HepG2 (cell line): ENCODE results near the gene CRAT. TPM values are rescaled to one million over a fixed set of nuclear protein-coding genes. Genes with fewer than 3 reads are reported as not detected.

Source experiments
- ATAC-seq: fragments of 200-7000 bp; cut with Tn5 transposase; 3 replicates; pipeline ENCODE4 v1.9.1; 2020; ENCODE audit warnings: mild to moderate bottlenecking, moderate library complexity
- BruUV-seq: library from RNA; stranded (reverse); fragments of 400-500 nt; replicated peaks from 2 replicates; lab custom pipeline; 2021; lab: Mats Ljungman, UMichigan
- CTCF ChIA-PET: fragments of 300-600 bp; formaldehyde crosslinking; extraction: SDS; loops from one replicate; lab custom pipeline; 2021; ENCODE audit warnings: low total read pairs, inconsistent platforms, low intra/inter-chr PET ratio; lab: Yijun Ruan, JAX
- POLR2A ChIA-PET: fragments of 350-600 bp; sonication (Branson Sonifier 250); formaldehyde crosslinking; loops from one replicate; lab custom pipeline; 2020; ENCODE audit warnings: antibody characterized with exemption, inconsistent platforms; lab: Yijun Ruan, JAX
- DNase-seq: peaks from one replicate; pipeline ENCODE4 v3.0.0-alpha.2; 2015; ENCODE audit warnings: low spot score
- FAIRE-seq: peaks from 3 replicates; lab custom pipeline; 2011; peaks lifted over from hg19 to GRCh38; lab: Jason Lieb, UNC
- H2AFZ ChIP-seq: one replicate; pipeline ENCODE4 v1.6.1; 2011; ENCODE audit warnings: low read length, inconsistent platforms
- H3K27ac ChIP-seq: fragments of 300-600 bp; 3 replicates; pipeline ENCODE4 v1.8.0; 2011; ENCODE audit warnings: mixed run types, mild to moderate bottlenecking, mixed read lengths, low read length, inconsistent platforms; ENCODE audit not compliant: insufficient read depth; ENCODE audit errors: extremely low read length
- H3K27me3 ChIP-seq, 2 experiments: fragments of 200-600 bp in 1 of 2; 2 replicates in 1 of 2; 3 replicates in 1 of 2; pipeline versions ENCODE4 v1.6.0 to v1.8.0; 2011; ENCODE audit warnings: low read length in 2 of 2, mild to moderate bottlenecking in 2 of 2, moderate library complexity in 2 of 2, inconsistent platforms in 1 of 2; ENCODE audit not compliant: insufficient read depth in 2 of 2, control insufficient read depth in 1 of 2
- H3K36me3 ChIP-seq, 2 experiments: fragments of 200-600 bp in 1 of 2; replicated peaks in 1 of 2; 2 replicates in 1 of 2; 3 replicates in 1 of 2; pipeline versions ENCODE4 v1.5.1 to v1.8.0; 2011; ENCODE audit warnings: low read length in 2 of 2, inconsistent platforms in 1 of 2; ENCODE audit not compliant: insufficient read depth in 2 of 2, control insufficient read depth in 1 of 2
- H3K4me1 ChIP-seq: 2 replicates; pipeline ENCODE4 v1.5.1; 2012; ENCODE audit warnings: low read length, inconsistent platforms; ENCODE audit not compliant: insufficient read depth
- H3K4me2 ChIP-seq: 2 replicates; pipeline ENCODE4 v1.6.0; 2011; ENCODE audit warnings: low read depth, low read length, inconsistent platforms
- H3K4me3 ChIP-seq, 3 experiments: fragments of 200-600 bp in 1 of 3; sonication (generic), shearing (Covaris generic) in 1 of 3; replicated peaks in 1 of 3; 2 replicates each; pipeline ENCODE4 v1.5.1; 2011 to 2016; ENCODE audit warnings: low read length in 3 of 3, inconsistent platforms in 2 of 3, low read depth in 2 of 3, mild to moderate bottlenecking in 2 of 3, control low read depth in 1 of 3, mixed read lengths in 1 of 3; ENCODE audit not compliant: insufficient read depth in 1 of 3
- H3K79me2 ChIP-seq: one replicate; pipeline ENCODE4 v1.6.1; 2011; ENCODE audit warnings: low read length, inconsistent platforms; ENCODE audit not compliant: insufficient read depth
- H3K9ac ChIP-seq: 2 replicates; pipeline ENCODE4 v1.6.0; 2011; ENCODE audit warnings: mild to moderate bottlenecking, low read depth, low read length, inconsistent platforms; ENCODE audit not compliant: insufficient read depth
- H3K9me3 ChIP-seq: 2 replicates; pipeline ENCODE4 v1.5.1; 2012; ENCODE audit warnings: mild to moderate bottlenecking, low read length
- H4K20me1 ChIP-seq: 2 replicates; pipeline ENCODE4 v1.6.0; 2011; ENCODE audit warnings: inconsistent platforms, mild to moderate bottlenecking, low read length, moderate library complexity; ENCODE audit not compliant: insufficient read depth
- CENPT ChIP-seq: sonication (generic); formaldehyde crosslinking; IDR thresholded peaks from 2 replicates; pipeline ENCODE4 v1.8.0; 2022; ENCODE audit warnings: low read depth, mild to moderate bottlenecking, moderate library complexity, missing genetic modification reagents
- ESRRA ChIP-seq: sonication (generic); formaldehyde crosslinking; IDR thresholded peaks from 2 replicates; pipeline ENCODE4 v1.5.1; 2020; ENCODE audit warnings: mild to moderate bottlenecking, low read depth, missing genetic modification reagents
- HDAC2 ChIP-seq: sonication (generic); formaldehyde crosslinking; IDR thresholded peaks from 2 replicates; pipeline ENCODE4 v1.4.0; 2020; ENCODE audit warnings: missing genetic modification reagents
- HNF4A ChIP-seq: sonication (generic); formaldehyde crosslinking; IDR thresholded peaks from 2 replicates; pipeline ENCODE4 v1.4.0; 2020; ENCODE audit warnings: missing genetic modification reagents
- KIAA2018 ChIP-seq: sonication (generic); formaldehyde crosslinking; IDR thresholded peaks from 2 replicates; pipeline ENCODE4 v1.5.0; 2020; ENCODE audit warnings: mild to moderate bottlenecking, missing genetic modification reagents, borderline replicate concordance
- MAZ ChIP-seq, 2 experiments: sonication (generic) in 1 of 2; formaldehyde crosslinking in 1 of 2; IDR thresholded peaks; 2 replicates each; pipeline versions ENCODE4 v1.5.0 to v1.6.1; 2012 to 2020; ENCODE audit warnings: low read depth in 2 of 2, mild to moderate bottlenecking in 2 of 2, borderline replicate concordance in 1 of 2, improper control_type of control experiment in 1 of 2, low read length in 1 of 2, missing genetic modification reagents in 1 of 2, moderate library complexity in 1 of 2
- PRMT3 ChIP-seq: sonication (generic); formaldehyde crosslinking; IDR thresholded peaks from 2 replicates; pipeline ENCODE4 v1.8.1; 2022; ENCODE audit warnings: low read depth, mild to moderate bottlenecking, moderate library complexity, missing genetic modification reagents, borderline replicate concordance
- ZC3H4 ChIP-seq: sonication (generic); formaldehyde crosslinking; IDR thresholded peaks from 2 replicates; pipeline ENCODE4 v1.4.0; 2020; ENCODE audit warnings: missing genetic modification reagents, borderline replicate concordance
- ZFX ChIP-seq: sonication (generic); formaldehyde crosslinking; IDR thresholded peaks from 2 replicates; pipeline ENCODE4 v1.4.0; 2020; ENCODE audit warnings: mild to moderate bottlenecking, low read depth, missing genetic modification reagents, moderate library complexity
- ZIK1 ChIP-seq: sonication (generic); formaldehyde crosslinking; IDR thresholded peaks from 2 replicates; pipeline ENCODE4 v1.5.0; 2020; ENCODE audit warnings: mild to moderate bottlenecking, low read depth, missing genetic modification reagents, borderline replicate concordance
- ZNF562 ChIP-seq: sonication (generic); formaldehyde crosslinking; IDR thresholded peaks from 2 replicates; pipeline ENCODE4 v1.8.0; 2022; ENCODE audit warnings: missing genetic modification reagents, borderline replicate concordance
- ZNF605 ChIP-seq: sonication (generic); formaldehyde crosslinking; IDR thresholded peaks from 2 replicates; pipeline ENCODE4 v1.8.0; 2022; ENCODE audit warnings: mild to moderate bottlenecking, missing genetic modification reagents
- ZNF747 ChIP-seq: sonication (generic); formaldehyde crosslinking; IDR thresholded peaks from 2 replicates; pipeline ENCODE4 v1.8.1; 2023; ENCODE audit warnings: missing genetic modification reagents, mild to moderate bottlenecking, borderline replicate concordance
- WGBS: methylation state at CpG from one replicate; pipeline ENCODE4 v1.1.6; 2017; ENCODE audit warnings: low lambda C conversion rate; 5-methylcytosine and 5-hydroxymethylcytosine counted together
- in situ Hi-C: cut with HindIII; loops from 2 replicates; pipeline ENCODE4 v1.10.0; 2017; ENCODE audit warnings: low pct_unique_long_range_greater_than_20kb; ENCODE audit not compliant: extremely low pct_ligation_motif_present
- intact Hi-C: fragments of 100-400 bp; cut with micrococcal nuclease; formaldehyde crosslinking; loops from one replicate; pipeline ENCODE4 v1.10.0; 2022; ENCODE audit not compliant: unreplicated experiment
- polyA plus RNA-seq, 8 experiments: library from polyadenylated mRNA; depleted of rRNA in 3 of 8; stranded (reverse) in 7 of 8; unstranded in 1 of 8; fragments of >200 nt; fragmentation: Illumina TruSeq in 4 of 8; extraction: Trizol in 4 of 8; gene quantifications; 2 replicates each; pipeline versions ENCODE4 v1.2.1 to v1.2.3, GENCODE V29; 2011 to 2016; ENCODE audit warnings: low read depth in 4 of 8, missing spikeins in 1 of 8, mixed read lengths in 1 of 8; ENCODE audit not compliant: insufficient read depth in 1 of 8
- total RNA-seq, 5 experiments: library from RNA; depleted of rRNA; stranded (reverse); fragments of >200 nt; fragmentation: Illumina TruSeq; extraction: Trizol; gene quantifications; 2 replicates each; pipeline ENCODE4 v1.2.3, GENCODE V29; 2016; ENCODE audit warnings: low read depth in 1 of 5

The CRAT gene
- total and polyA plus RNA-seq, 2 of the 13 experiments (the other 11 are each of a cell fraction or from before 2014, with no cell fraction given): 26.1 to 26.6 TPM

- no peak for TF ChIP-seq KIAA2018 (CRISPR knock-in tag)
- no peak for TF ChIP-seq ZNF747
- TF ChIP-seq, all 625 proteins: peak for 180
Observed at GRCh38 chr9:129109952-129110739, 447 bp downstream of the CRAT start (continued).

GRCh38 chr9:129109537-129109903, 1.1 kb downstream of the CRAT start:
- FAIRE-seq (peak; percentile 75), DNase-seq (peak; percentile 41), ATAC-seq (peak; percentile 52)
- H2AFZ ChIP-seq: no peak overlapping the region
- H3K36me3 ChIP-seq: peaks cover 0 to 4% of the 10 kb centered on the region in 2 experiments; a peak in 1 of 5 replicates
- in situ Hi-C loops (no loop called here), intact Hi-C loops (no loop called here)
- H3K9ac ChIP-seq: peak overlapping the region; percentile 77; the same call in 1 of the 2 replicates
- ChIA-PET CTCF (no interaction called here), POLR2A (interaction anchor here (1.0 to 3.6 kb wide), 9 partner anchors 12 to 516 kb away, joined by 3 to 18 read pairs (median 4); partner anchors contain the start of genes DOLPP1 and NTMT1)
- 12% methylated on average over 6 of the region's 7 CpGs for WGBS
- H3K79me2 ChIP-seq: peaks cover 27% of the 10 kb centered on the region
- H3K9me3 ChIP-seq: no peaks in the 10 kb centered on the region
- 0 out of 2 replicates have a peak, but pooled peaks cover 5% of the 10 kb centered on the region for H4K20me1 ChIP-seq
- H3K4me1 ChIP-seq: peaks cover 45% of the 10 kb centered on the region
- no TSS peak for BruUV-seq
- H3K4me2 ChIP-seq: peak overlapping the region; percentile 70
- no peaks in the 10 kb centered on the region; a peak in 1 of 5 replicates for H3K27me3 ChIP-seq
- peak overlapping the region; percentile 91 for H3K27ac ChIP-seq
- peak overlapping the region; percentile 80 to 84 (median 80) for H3K4me3 ChIP-seq
- TF ChIP-seq PRMT3 (CRISPR knock-in tag) (no peak), ESRRA (no peak), ZIK1 (CRISPR knock-in tag) (no peak), HNF4A (CRISPR knock-in tag) (0 out of 2 replicates have a peak, but pooled peaks have one; percentile 9), ZC3H4 (peak; percentile 34; the same call in 1 of the 2 replicates), CENPT (no peak), ZFX (CRISPR knock-in tag) (peak; percentile 42; the same call in 1 of the 2 replicates), ZNF605 (CRISPR knock-in tag) (0 out of 2 replicates have a peak, but pooled peaks have one; percentile 8), HDAC2 (CRISPR knock-in tag) (no peak), MAZ (IDR thresholded peaks at IDR 0.05; ENCODE audit: borderline replicate concordance, low read depth, low read length) (no peak), MAZ (CRISPR knock-in tag; IDR thresholded peaks at IDR 0.05; ENCODE audit: low read depth) (no peak), ZNF562 (CRISPR knock-in tag) (no peak)
